T-helper 2 cell treated with Interferon-gamma antibody and Interleukin-4, amounts not matched to agents 5 μg/mL and 100 μg/mL, for 36 hours (primary cell): Measurements from ENCODE around the gene CACNB4.

Experiments used
- DNase-seq: peaks from one replicate; pipeline ENCODE4 v3.0.0; 2021; ENCODE audit warnings: low spot score
- H3K27ac Mint-ChIP-seq: one replicate; pipeline ENCODE4 v1.8.0; 2021; ENCODE audit warnings: mild to moderate bottlenecking, mixed read lengths
- H3K27me3 Mint-ChIP-seq: one replicate; pipeline ENCODE4 v1.8.0; 2021; ENCODE audit warnings: low read depth, mixed read lengths
- H3K36me3 Mint-ChIP-seq: one replicate; pipeline ENCODE4 v1.8.0; 2021; ENCODE audit warnings: low read depth, mixed read lengths
- H3K4me1 Mint-ChIP-seq: one replicate; pipeline ENCODE4 v1.8.0; 2021; ENCODE audit warnings: low read depth, mixed read lengths
- H3K4me3 Mint-ChIP-seq: one replicate; pipeline ENCODE4 v1.8.0; 2022; ENCODE audit warnings: mild to moderate bottlenecking, moderate library complexity, mixed read lengths
- H3K9me3 Mint-ChIP-seq: one replicate; pipeline ENCODE4 v1.8.0; 2021; ENCODE audit warnings: mixed read lengths

CACNB4 gene

DNA sequence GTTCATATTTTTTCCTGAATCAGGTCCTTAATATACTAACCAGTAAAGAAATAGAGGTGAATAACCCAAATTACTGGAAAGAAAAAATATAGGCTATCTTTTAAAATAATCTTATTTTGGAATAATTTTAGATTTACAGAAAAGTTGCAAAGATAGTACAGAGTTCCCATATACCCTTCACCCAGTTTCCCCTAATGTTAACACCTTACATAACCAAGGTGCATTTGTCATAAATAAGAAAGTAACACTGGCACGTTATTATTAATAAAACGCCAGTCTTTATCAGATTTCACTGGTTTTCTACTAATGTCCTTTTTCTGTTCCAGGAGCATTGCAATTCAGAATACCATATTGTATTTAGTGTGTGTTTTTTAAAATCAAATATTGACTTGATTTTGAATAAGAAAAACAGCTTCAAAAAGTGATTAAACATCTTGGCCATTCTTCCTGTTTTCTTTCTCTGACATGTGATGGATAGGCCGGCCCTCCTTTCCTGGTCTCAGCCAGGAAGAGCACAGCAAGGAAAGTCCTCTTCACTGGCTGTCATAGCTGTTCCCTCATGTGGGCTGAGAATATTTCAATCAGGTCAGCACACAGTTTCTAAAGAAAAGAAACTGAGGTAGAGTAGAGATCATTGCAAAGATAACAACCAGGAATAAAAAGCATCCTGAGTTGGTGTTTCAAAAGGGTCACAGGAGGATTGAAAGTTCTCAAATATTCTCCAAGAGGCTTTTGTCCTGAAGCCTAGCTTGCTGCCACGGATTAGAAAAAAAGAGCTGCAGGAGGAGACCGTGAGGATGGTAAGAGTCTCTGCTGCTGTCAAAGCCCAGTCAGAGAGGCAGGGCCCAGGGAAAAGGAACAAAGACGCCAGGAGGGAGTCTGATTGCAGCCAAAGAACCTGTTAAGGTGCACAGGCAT lies 191.3 kb downstream of the CACNB4 start:
- Mint-ChIP-seq H3K4me3 (no peak overlapping the region), H3K4me1 (no peaks in the 10 kb centered on the region), H3K36me3 (no peaks in the 10 kb centered on the region), H3K27ac (no peak overlapping the region), H3K27me3 (peaks cover 3% of the 10 kb centered on the region), H3K9me3 (no peaks in the 10 kb centered on the region)
- no peak for DNase-seq

DNA sequence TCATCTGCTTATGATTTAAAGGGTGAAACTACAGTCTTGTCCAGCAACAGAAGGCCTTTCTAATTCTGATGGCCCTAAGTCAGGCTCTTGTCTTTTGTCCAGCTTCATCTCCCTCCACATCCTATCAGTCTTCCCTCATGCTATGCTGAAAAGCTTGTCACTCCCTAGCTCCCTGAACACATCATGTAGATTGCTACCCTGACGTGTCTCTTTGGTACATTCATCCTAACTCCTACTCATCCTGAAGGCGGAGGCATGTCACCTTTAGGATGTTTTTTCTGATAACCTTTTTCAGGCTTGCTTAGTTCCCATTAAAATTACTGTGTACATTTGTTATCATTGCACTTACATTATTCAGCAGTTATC lies 192.2 kb downstream of the CACNB4 start:
- Mint-ChIP-seq H3K4me3 (no peak overlapping the region), H3K4me1 (no peaks in the 10 kb centered on the region), H3K27me3 (peaks cover 7% of the 10 kb centered on the region), H3K27ac (no peak overlapping the region), H3K36me3 (no peaks in the 10 kb centered on the region), H3K9me3 (no peaks in the 10 kb centered on the region)
- no peak for DNase-seq

DNA sequence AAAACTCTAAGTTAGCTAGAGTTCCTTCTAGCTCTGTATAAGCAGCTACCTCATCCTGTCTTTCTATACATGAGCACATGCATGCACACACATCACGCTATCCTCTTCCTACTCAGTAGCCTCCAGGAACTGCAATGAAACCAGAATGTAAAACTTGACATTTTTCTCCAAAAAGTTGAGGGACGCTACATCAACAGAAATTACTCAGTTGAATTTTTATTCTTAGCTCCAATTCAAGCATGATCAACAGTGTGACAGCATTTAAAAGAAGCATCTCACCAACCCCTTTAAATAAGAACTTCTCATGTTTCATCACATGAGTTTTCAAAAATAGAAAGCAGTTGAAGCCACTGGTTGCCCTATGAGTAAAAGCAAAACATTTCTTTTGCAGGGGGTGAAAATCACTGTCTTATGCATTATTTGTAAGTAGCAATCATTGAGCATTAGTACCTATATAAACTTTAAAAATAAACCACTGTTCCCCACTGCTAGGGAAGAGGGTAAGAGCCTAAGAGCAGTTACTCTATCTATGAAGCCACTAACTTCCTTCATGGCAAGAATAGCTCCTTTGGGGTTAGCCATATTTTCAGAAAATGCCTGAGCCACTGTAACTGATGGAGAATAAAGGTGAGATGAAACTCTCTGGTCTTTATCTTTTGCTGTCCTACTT lies 192.7 kb downstream of the CACNB4 start:
- no peak overlapping the region for H3K27ac Mint-ChIP-seq
- H3K4me3 Mint-ChIP-seq, result no peak overlapping the region
- peaks cover 6% of the 10 kb centered on the region for H3K27me3 Mint-ChIP-seq
- no peak for DNase-seq
- no peaks in the 10 kb centered on the region for H3K36me3 Mint-ChIP-seq
- H3K9me3 Mint-ChIP-seq, result no peaks in the 10 kb centered on the region
- no peaks in the 10 kb centered on the region for H3K4me1 Mint-ChIP-seq

DNA sequence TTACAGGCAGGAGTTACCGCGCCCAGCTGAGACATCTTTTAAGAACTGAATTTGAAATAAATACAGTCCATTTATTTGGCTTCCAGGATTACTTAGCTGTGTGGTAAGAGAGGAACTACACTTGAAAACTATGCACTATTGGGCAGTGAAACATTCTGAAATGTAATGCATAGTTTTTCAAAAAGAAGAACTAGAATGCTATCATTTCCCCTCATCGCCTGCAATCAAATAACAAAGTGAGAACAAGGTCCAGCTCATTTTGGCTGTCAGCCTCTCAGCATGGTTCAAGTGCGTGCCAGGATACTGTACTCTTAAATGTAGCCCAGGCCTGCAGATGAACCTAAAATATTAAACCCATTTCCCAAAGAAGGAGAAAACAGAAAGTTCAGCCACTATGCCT lies 194.0 kb downstream of the CACNB4 start:
- Mint-ChIP-seq H3K36me3 (no peaks in the 10 kb centered on the region), H3K27ac (no peak overlapping the region), H3K27me3 (peaks cover 7% of the 10 kb centered on the region), H3K9me3 (no peaks in the 10 kb centered on the region), H3K4me1 (no peaks in the 10 kb centered on the region), H3K4me3 (no peak overlapping the region)
- no peak for DNase-seq

DNA sequence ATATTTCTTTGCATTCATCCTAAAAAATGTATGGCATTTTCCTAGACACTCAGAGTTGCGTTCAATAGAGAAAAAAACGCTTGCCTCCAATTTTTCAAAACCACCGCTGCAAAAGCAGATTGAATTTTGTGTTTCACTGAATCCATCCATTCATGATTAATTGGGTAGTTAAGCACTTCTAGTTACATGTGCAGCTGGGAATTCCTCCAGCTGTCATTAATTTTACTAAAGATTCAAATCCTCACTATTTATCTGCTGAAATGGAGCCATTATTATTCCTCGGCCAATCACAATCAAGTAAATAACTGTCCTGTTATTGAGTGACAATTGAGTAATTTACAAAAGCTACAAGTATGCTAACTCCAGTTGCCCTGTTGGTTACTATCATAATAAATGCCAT lies 194.8 kb downstream of the CACNB4 start:
- no peak overlapping the region for H3K27ac Mint-ChIP-seq
- H3K36me3 Mint-ChIP-seq, result no peaks in the 10 kb centered on the region
- no peaks in the 10 kb centered on the region for H3K9me3 Mint-ChIP-seq
- H3K4me1 Mint-ChIP-seq, result no peaks in the 10 kb centered on the region
- no peak for DNase-seq
- H3K4me3 Mint-ChIP-seq, result no peak overlapping the region
- H3K27me3 Mint-ChIP-seq, result peaks cover 7% of the 10 kb centered on the region

DNA sequence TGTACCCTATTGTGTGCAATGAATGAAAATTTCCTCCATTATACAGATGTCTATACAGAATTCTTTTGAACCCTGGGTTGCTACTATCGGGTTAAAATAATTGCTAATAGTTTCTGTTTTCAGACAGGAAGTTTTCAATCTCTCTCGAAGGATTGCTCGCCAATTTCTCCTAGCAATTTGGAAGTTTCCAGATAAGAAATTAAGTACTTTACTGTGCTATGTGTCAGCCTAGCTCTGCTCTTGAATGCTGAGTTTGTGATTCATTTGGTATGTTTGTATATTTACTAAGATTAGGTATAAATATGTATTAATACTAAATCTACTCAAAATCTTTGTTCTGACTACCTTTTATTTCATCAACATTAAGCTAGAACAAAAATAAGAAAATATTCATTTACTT lies 196.0 kb downstream of the CACNB4 start:
- no peak overlapping the region for H3K27ac Mint-ChIP-seq
- no peaks in the 10 kb centered on the region for H3K4me1 Mint-ChIP-seq
- H3K27me3 Mint-ChIP-seq, result peaks cover 7% of the 10 kb centered on the region
- no peak for DNase-seq
- H3K4me3 Mint-ChIP-seq, result no peak overlapping the region
- H3K9me3 Mint-ChIP-seq, result no peaks in the 10 kb centered on the region
- H3K36me3 Mint-ChIP-seq, result no peaks in the 10 kb centered on the region

DNA sequence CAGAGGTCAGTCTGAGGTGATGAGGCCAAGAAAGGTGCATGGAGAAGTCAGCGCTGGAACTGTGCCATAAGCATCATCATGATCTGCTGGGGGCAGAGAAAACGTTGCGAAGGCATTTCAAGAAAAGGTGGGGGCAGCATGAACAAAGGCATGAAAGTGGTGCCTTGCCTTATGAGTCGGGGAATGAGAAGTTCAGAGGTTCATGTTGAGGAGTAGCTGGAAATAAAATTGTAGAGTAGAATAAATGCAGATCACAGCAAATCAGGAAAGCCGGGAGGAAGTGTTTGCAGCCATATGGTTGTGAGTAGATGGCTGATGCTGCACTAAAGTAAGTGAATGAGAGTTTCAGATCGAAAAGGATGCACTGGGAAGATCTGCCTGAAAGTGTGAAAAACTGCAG lies 198.5 kb downstream of the CACNB4 start:
- Mint-ChIP-seq H3K27me3 (peaks cover 7% of the 10 kb centered on the region), H3K27ac (no peak overlapping the region), H3K4me1 (no peaks in the 10 kb centered on the region), H3K4me3 (no peak overlapping the region), H3K9me3 (no peaks in the 10 kb centered on the region), H3K36me3 (no peaks in the 10 kb centered on the region)
- no peak for DNase-seq

DNA sequence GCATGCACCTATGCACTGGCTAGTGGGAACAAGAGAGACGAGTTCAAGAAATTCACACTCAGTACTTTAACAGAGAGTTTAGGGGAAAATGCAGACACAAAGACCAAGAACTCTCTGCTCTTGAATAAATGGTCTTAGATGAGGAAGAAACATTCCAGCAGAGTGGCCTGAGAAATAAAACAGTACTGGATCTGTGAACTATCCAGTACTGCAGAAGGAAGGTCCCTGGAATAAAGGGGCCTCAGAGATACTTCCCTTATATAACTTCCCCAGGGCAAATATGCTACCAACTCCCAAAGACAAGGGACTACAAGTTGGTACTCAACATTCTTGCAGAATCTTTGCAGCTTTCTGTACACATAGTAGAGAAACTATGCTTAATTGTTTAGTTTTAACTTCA lies 199.7 kb downstream of the CACNB4 start:
- Mint-ChIP-seq H3K27ac (no peak overlapping the region), H3K27me3 (peaks cover 7% of the 10 kb centered on the region), H3K36me3 (no peaks in the 10 kb centered on the region), H3K4me3 (no peak overlapping the region), H3K9me3 (peaks cover 10% of the 10 kb centered on the region), H3K4me1 (no peaks in the 10 kb centered on the region)
- DNase-seq, result no peak

DNA sequence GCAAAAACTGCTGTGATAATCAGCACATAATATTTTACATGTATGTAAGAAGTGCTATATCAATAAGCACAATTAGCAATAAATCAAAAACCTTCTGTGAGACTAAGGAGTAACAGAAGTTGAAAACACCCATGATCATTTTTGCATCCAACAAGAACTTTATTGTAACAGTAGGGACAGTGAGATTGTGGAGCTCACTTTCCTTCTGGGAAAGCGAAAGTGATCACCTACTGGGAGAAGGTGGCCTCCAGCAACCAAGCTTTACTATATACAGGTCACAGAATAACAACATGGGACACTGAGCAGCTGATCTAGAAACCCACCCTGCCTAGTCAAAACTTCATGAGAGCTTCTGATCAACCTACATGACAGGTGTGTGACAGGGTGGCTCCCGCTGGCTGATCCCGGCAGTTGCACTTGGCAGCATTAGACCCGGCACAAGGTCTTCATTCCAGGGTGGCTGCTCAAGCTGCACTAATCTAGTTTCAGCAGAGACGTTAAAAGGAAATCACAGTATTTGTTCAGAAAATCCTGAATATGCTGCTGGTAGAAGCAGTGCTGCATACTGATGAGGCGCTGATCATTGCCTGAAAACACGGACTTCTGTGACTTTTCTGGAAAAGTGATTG lies 207.2 kb downstream of the CACNB4 start:
- no peak for DNase-seq
- H3K9me3 Mint-ChIP-seq, result peaks cover 11% of the 10 kb centered on the region
- no peaks in the 10 kb centered on the region for H3K4me1 Mint-ChIP-seq
- no peak overlapping the region for H3K27ac Mint-ChIP-seq
- H3K36me3 Mint-ChIP-seq, result no peaks in the 10 kb centered on the region
- H3K27me3 Mint-ChIP-seq, result no peaks in the 10 kb centered on the region
- no peak overlapping the region for H3K4me3 Mint-ChIP-seq

DNA sequence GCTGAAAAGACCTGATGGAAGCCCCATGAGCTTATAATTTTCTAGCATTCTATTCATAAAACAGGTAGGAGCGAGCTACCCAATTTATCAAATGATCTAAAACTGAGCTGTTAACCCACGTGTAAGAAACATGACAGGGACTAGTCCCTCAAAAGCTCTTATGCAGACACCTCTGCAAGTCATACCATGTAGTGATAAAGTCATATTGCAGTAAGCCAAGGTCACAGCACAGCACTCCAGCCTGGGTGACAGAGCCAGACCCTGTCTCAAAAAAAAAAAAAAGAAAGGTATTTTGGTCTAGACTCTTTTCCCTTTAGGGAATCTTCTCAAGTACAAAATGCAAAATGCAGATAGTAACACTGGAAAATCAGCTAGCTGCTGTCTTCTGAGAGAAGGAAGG lies 211.7 kb downstream of the CACNB4 start:
- Mint-ChIP-seq H3K27ac (no peak overlapping the region), H3K4me3 (no peak overlapping the region)

DNA sequence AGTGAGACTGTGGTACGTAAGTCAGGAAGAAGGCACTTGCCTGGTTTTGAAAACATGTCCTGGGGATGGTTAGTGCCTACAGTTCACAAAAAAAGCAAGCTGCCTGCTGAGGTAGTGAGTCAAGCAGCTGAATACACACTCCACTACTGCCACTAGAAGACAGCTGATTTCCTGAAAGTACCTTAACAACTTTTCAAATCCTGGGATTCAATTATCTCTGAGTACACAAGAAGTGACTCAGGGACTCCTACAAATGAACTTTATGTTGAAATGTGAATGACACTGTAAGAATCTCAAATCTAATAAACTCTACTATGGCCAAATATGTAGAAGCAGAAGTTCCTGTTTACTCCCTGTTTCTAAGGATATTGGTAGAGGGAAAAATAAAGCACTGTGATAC lies 212.6 kb downstream of the CACNB4 start:
- Mint-ChIP-seq H3K9me3 (no peaks in the 10 kb centered on the region), H3K4me3 (no peak overlapping the region), H3K36me3 (no peaks in the 10 kb centered on the region), H3K4me1 (no peaks in the 10 kb centered on the region), H3K27me3 (no peaks in the 10 kb centered on the region), H3K27ac (no peak overlapping the region)
- DNase-seq, result no peak

More for the DNA sequence above, 211.7 kb downstream of the CACNB4 start:
- no peak for DNase-seq
- no peaks in the 10 kb centered on the region for H3K27me3 Mint-ChIP-seq
- H3K4me1 Mint-ChIP-seq, result no peaks in the 10 kb centered on the region
- H3K36me3 Mint-ChIP-seq, result no peaks in the 10 kb centered on the region
- no peaks in the 10 kb centered on the region for H3K9me3 Mint-ChIP-seq

DNA sequence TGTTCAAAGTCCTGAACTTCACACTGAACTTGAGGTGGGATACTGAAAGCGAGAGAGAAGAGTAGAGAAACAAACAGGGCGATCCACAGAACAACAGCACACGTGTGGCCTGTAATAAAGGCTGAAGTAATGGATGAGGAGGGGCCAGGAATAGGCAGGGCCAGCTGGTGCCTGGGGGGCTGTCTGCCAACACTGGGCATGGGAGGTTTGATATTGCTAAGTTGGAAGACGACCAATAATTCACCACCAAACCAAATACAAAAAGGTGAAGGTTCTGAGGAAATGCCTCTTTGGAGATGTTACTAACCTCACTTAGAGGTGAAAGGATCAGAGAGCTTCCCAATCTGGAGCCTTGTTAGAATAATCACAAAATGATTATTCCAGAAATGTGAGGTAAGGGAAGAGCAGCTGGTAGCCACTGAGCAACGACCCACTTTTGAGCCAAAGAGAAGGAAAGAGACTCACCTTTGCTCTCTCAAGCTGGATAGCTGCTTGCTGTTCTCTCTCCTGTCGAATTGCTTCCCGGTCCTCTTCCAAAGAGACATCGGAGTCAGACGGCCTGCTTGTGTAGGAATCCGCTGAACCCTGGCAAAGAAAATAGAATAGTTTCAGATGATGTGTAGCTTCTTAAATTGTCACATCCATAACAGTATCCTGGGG lies 215.9 kb downstream of the CACNB4 start:
- Mint-ChIP-seq H3K27ac (no peak overlapping the region), H3K4me1 (peaks cover 4% of the 10 kb centered on the region), H3K4me3 (no peak overlapping the region), H3K9me3 (no peaks in the 10 kb centered on the region), H3K27me3 (no peaks in the 10 kb centered on the region), H3K36me3 (no peaks in the 10 kb centered on the region)
- no peak for DNase-seq

DNA sequence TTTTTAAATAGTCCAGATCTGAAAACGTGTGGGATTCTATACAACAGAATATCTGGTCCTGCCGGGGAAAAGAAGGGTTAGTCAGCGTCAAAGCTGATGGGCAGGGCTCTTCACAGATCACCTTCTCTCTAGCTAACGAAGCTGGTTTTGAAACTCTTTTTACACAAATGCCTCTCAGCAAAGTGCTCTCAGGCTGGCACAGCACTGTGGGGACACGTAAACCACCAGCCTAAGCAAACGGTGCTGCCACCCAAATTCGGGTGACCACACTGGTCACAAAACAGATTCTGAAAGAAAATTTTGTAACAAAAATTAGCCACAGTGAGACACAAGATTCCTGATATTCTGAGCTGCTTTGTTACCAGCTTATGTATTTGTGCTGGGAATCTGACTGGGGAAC lies 217.5 kb downstream of the CACNB4 start:
- H3K27ac Mint-ChIP-seq, result no peak overlapping the region
- H3K27me3 Mint-ChIP-seq, result no peaks in the 10 kb centered on the region
- peaks cover 4% of the 10 kb centered on the region for H3K4me1 Mint-ChIP-seq
- no peaks in the 10 kb centered on the region for H3K9me3 Mint-ChIP-seq
- H3K4me3 Mint-ChIP-seq, result no peak overlapping the region
- DNase-seq, result no peak
- H3K36me3 Mint-ChIP-seq, result no peaks in the 10 kb centered on the region

DNA sequence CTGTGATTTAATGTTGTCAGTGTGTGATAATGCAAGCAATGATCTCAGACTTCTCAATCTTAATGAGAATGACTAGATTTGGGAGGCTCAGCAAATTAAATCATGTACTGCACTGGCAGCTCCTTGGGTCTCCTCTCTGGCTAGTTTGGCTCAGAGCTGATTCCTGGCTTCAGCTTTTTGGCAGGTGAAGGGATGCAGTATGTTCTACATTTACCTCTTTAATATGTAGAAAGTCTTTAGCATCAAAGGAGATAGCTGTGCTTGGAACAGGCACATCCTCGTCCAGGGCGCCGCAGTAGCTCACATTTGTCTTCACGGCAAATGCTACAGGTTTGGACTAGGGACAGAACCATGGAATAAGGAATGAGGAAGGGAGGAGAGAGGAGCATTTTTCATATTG lies 218.3 kb downstream of the CACNB4 start:
- no peak overlapping the region for H3K4me3 Mint-ChIP-seq
- H3K27ac Mint-ChIP-seq, result no peak overlapping the region
- H3K4me1 Mint-ChIP-seq, result peaks cover 4% of the 10 kb centered on the region
- no peak for DNase-seq
- H3K9me3 Mint-ChIP-seq, result no peaks in the 10 kb centered on the region
- no peaks in the 10 kb centered on the region for H3K27me3 Mint-ChIP-seq
- no peaks in the 10 kb centered on the region for H3K36me3 Mint-ChIP-seq
